Ectodermal cell (in vitro differentiated cells): ENCODE measurements around the gene SCNN1A.

ENCODE experiments used
- H3K27ac ChIP-seq: 2 replicates; pipeline ENCODE4 v1.7.0; 2013; ENCODE audit warnings: mild to moderate bottlenecking, low read depth, low read length; ENCODE audit not compliant: insufficient read depth, poor library complexity, severe bottlenecking
- H3K27me3 ChIP-seq: 2 replicates; pipeline ENCODE4 v1.7.0; 2013; ENCODE audit warnings: mild to moderate bottlenecking, low read length; ENCODE audit not compliant: insufficient read depth, control insufficient read depth, poor library complexity, severe bottlenecking
- H3K36me3 ChIP-seq: one replicate; pipeline ENCODE4 v1.7.0; 2013; ENCODE audit warnings: low read length; ENCODE audit not compliant: control insufficient read depth, insufficient read depth
- H3K4me1 ChIP-seq: one replicate; pipeline ENCODE4 v1.7.0; 2013; ENCODE audit warnings: low read length; ENCODE audit not compliant: control insufficient read depth, insufficient read depth
- H3K4me3 ChIP-seq: 2 replicates; pipeline ENCODE4 v1.7.0; 2013; ENCODE audit warnings: low read depth, low read length, control low read depth; ENCODE audit not compliant: insufficient read depth
- H3K9me3 ChIP-seq: 2 replicates; pipeline ENCODE4 v1.7.0; 2013; ENCODE audit warnings: mild to moderate bottlenecking, low read length, moderate library complexity; ENCODE audit not compliant: control insufficient read depth
- WGBS, 2 experiments: methylation state at CpG; one replicate each; pipeline ENCODE4 v1.1.7; 2013; ENCODE audit warnings: missing lambda C conversion rate in 2 of 2; 5-methylcytosine and 5-hydroxymethylcytosine counted together

Gene SCNN1A

DNA sequence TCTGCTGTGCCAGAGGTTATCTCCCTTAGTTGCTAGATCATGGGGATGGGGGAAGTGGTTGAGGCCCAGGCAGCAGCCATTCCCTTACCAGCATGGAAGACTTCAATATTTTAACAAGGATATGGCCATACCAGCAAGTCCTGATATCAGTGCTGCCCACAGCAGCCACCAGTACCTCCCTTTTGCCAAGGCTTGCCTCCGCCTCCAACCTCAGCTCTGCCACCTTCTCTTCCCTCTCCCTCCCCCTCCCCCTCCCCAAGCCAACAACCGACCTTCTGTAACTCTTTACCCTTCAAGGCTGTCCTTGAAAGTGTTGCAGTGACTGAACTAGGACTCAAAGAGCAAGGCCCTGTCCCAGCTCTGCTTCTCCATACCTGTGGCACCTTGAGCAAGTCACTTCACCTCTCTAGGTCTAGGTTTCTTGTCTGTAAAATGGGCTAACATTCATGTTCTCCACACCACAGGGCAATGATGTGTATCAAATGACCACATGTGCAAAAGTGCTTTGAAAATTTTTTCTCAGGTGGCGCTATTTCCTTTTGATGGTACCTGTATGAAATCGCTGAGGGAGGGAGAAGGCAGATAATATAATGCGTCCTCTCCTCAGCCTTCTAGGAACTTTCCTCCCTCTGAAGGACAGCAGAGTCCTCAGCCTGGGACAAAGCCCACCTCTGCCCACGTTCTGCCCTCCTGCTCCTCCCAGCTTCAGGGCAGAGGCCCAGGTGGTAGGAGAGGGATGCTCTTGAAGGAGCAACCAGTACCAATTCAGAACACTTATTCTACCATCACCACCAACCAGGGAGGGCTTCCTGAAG lies 50.2 kb downstream of the SCNN1A start:
- H3K27ac ChIP-seq, result no peak overlapping the region
- no peaks in the 10 kb centered on the region for H3K27me3 ChIP-seq
- peaks cover 29% of the 10 kb centered on the region for H3K4me1 ChIP-seq
- peaks cover 7% of the 10 kb centered on the region for H3K36me3 ChIP-seq
- 80 to 84% methylated on average over 6 of the region's 6 CpGs for WGBS, 2 experiments
- no peaks in the 10 kb centered on the region for H3K9me3 ChIP-seq
- H3K4me3 ChIP-seq, result no peak overlapping the region

DNA sequence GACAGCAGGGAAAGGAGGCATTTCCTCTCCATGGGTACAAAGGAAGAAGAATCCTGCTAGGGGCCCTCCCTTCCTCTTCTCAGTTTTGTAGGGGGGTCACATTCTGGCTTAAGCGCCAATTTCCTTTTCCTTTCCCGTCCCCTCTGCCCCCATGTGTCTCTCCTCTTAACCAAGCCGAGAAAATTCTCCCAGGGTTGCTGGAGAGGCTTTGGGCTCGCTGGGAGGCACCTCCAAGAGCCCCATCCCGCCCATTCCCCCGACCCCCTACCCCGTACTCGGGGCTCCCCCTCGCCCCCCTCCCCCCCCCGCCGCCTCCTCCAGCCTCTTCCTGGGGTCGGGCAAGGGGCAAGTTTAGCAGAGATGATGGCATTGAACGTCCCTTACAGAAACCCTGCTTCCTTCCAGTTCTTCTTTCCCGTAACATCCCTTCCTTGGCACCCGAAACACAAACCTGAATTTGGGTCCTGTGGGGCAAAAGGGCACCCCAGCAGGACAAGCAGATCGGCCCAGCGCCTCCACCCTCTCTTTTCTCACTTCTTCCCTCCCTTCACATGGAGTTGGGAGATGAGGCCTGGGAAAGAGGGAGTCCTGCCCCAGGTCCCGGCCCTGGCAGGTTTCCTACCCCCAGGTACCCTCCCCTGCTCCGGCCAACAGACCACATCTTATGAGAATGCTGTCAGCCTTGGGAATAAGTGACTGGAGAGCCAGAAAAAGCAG lies 51.2 kb downstream of the SCNN1A start:
- Histone ChIP-seq H3K4me1 (peaks cover 29% of the 10 kb centered on the region), H3K27ac (peak overlapping the region; percentile 71), H3K27me3 (no peaks in the 10 kb centered on the region), H3K9me3 (no peaks in the 10 kb centered on the region), H3K36me3 (no peaks in the 10 kb centered on the region), H3K4me3 (no peak overlapping the region)
- 43 to 57% methylated on average over 12 to 17 of the region's 19 CpGs for WGBS, 2 experiments

DNA sequence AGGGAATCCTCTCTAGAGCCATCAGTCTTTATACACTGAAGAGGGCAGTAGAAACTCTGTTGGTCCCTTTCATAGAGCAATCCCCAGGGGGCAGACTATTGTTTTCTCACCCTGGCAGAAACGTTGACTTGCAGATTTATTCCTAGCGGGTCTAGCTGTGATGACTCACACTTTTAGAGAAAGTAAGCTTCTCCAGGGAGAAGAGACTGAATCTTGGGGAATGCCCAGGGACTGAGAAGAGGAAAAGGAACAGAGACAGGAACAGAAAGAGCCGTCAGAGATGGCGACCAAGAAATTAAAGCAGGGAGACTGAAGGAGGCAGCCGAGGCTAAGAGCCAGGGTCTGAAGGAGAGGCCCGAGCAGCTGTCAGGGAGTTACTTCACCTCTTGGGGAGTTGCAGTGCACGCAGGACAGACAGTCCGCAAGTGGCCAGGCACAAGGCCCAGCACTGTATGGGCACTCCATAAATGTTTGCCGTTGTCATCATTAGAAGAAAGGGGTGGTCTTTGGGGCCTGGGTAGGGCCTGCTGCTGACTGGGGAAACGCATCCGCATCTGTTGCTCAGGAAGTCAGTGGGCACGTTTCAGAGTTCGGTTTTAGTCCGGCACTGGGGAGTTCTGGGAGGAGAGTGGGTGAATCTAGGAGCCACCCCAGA lies 51.9 kb downstream of the SCNN1A start:
- Histone ChIP-seq H3K4me1 (peaks cover 29% of the 10 kb centered on the region), H3K4me3 (no peak overlapping the region)

DNA sequence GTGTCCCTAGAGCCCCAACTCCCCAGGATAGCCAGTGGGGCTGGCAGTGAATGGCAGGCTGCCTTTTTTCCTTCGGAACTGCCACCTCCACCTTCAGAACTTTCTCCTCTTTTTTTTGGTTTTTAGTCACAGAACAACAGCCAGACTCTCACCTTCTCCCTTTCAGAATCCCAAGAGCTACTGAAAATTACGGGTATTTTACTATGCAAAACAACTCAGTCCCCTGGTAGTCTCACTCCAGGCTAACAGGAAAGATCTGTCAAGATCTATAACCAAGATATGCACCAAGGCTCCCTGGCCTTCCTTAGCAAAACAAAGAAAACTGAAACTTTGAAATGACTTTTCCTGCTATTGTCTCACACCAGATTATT lies 52.4 kb downstream of the SCNN1A start:
- 1 to 5% methylated on average over 2 of the region's 2 CpGs for WGBS, 2 experiments
- H3K4me1 ChIP-seq, result peaks cover 29% of the 10 kb centered on the region
- H3K4me3 ChIP-seq, result no peak overlapping the region
- no peaks in the 10 kb centered on the region for H3K36me3 ChIP-seq
- peak overlapping the region; percentile 71 for H3K27ac ChIP-seq
- no peaks in the 10 kb centered on the region for H3K27me3 ChIP-seq
- no peaks in the 10 kb centered on the region for H3K9me3 ChIP-seq

More for the DNA sequence above, 51.9 kb downstream of the SCNN1A start:
- H3K36me3 ChIP-seq, result no peaks in the 10 kb centered on the region
- peak overlapping the region; percentile 71 for H3K27ac ChIP-seq
- 16% methylated on average over 14 of the region's 14 CpGs for WGBS, 2 experiments
- H3K27me3 ChIP-seq, result no peaks in the 10 kb centered on the region
- no peaks in the 10 kb centered on the region for H3K9me3 ChIP-seq

DNA sequence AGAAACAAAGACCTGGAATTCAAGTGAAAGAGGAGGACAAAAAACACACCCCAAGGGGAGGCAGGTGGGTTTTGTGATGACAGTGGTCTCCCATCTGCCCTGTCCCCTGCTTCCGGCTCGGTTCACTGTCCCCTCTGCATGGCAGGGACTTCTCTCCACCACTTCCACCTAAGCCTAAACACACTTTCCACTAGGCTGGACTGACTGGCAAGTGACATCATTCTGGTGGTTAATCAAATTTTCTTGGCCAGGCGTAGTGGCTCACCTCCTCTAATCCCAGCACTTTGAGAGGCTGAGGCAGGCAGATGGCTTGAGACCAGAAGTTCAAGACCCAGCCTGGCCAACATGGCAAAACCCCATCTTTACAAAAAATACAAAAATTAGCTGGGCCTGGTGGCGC lies 53.0 kb downstream of the SCNN1A start:
- no peaks in the 10 kb centered on the region for H3K27me3 ChIP-seq
- 70 to 77% methylated on average over 4 of the region's 4 CpGs for WGBS, 2 experiments
- no peak overlapping the region for H3K27ac ChIP-seq
- H3K4me1 ChIP-seq, result peaks cover 34% of the 10 kb centered on the region
- no peak overlapping the region for H3K4me3 ChIP-seq
- H3K9me3 ChIP-seq, result no peaks in the 10 kb centered on the region
- H3K36me3 ChIP-seq, result no peaks in the 10 kb centered on the region

DNA sequence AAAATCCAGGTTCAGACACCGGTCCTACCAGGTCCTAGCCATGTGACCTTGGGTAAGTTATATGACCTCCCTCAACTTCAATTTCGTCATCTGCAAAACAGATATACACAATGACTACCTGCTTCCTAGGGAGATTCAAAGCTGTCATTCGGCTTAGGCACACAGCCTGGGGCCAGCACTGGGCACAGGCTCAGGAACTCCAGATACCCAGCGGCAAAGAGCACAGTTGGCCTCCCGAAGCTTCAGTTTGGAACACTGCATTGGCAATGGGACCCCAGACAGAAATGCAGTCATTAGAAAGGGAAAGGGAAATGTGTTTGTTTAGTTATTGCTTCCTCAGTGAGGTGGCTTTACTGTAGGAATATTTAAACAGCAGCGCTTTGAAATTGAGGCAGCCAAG lies 53.5 kb downstream of the SCNN1A start:
- H3K27ac ChIP-seq, result no peak overlapping the region
- no peaks in the 10 kb centered on the region for H3K36me3 ChIP-seq
- 84 to 86% methylated on average over 6 of the region's 6 CpGs for WGBS, 2 experiments
- H3K4me1 ChIP-seq, result peaks cover 38% of the 10 kb centered on the region
- no peaks in the 10 kb centered on the region for H3K9me3 ChIP-seq
- H3K4me3 ChIP-seq, result no peak overlapping the region
- no peaks in the 10 kb centered on the region for H3K27me3 ChIP-seq

DNA sequence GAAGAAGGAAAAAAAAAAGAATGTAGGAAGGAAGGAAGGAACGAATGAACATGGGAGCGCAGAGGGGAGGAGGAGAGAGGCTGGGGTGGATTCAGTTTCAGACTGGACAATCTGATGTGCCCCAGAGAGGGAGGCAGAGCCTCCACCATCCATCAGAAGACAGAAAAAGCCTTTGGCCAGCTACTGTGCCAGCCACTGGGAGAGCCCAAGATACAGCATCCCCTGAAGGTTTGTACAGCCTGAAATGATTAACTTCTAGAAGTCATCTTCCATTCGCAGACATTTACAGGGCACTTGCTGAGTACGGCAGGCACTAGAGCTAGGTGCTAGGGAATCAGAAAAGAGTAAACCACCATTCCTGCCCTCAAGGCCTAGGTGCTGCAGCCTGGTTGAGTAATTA lies 55.9 kb downstream of the SCNN1A start:
- Histone ChIP-seq H3K4me3 (no peak overlapping the region), H3K27ac (no peak overlapping the region), H3K9me3 (no peaks in the 10 kb centered on the region), H3K4me1 (peaks cover 31% of the 10 kb centered on the region), H3K27me3 (no peaks in the 10 kb centered on the region), H3K36me3 (no peaks in the 10 kb centered on the region)
- 93 to 95% methylated on average over 4 of the region's 4 CpGs for WGBS, 2 experiments

DNA sequence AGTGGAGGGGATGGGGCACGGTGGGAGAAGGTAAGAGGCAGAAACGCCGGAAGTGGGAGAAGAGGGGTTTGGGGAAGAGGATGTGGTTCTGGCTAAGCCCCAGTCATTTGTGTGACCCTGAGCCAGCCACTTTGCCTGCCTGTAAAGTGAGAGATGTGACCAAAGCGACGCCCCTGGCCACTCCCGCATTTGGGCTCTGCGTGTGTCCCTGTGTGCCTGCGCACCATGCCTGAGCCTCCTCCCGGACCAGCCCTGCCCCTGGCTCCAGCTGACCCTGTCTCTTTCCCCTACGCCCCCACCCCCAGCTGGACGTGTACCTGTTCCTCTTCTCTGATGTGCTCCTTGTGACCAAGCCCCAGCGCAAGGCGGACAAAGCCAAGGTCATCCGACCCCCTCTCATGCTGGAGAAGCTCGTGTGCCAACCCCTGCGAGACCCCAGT lies 56.9 kb downstream of the SCNN1A start:
- H3K27ac ChIP-seq, result no peak overlapping the region
- 93 to 95% methylated on average over 16 of the region's 16 CpGs for WGBS, 2 experiments
- H3K9me3 ChIP-seq, result no peaks in the 10 kb centered on the region
- H3K4me3 ChIP-seq, result no peak overlapping the region
- H3K36me3 ChIP-seq, result no peaks in the 10 kb centered on the region
- peaks cover 24% of the 10 kb centered on the region for H3K4me1 ChIP-seq
- H3K27me3 ChIP-seq, result no peaks in the 10 kb centered on the region

DNA sequence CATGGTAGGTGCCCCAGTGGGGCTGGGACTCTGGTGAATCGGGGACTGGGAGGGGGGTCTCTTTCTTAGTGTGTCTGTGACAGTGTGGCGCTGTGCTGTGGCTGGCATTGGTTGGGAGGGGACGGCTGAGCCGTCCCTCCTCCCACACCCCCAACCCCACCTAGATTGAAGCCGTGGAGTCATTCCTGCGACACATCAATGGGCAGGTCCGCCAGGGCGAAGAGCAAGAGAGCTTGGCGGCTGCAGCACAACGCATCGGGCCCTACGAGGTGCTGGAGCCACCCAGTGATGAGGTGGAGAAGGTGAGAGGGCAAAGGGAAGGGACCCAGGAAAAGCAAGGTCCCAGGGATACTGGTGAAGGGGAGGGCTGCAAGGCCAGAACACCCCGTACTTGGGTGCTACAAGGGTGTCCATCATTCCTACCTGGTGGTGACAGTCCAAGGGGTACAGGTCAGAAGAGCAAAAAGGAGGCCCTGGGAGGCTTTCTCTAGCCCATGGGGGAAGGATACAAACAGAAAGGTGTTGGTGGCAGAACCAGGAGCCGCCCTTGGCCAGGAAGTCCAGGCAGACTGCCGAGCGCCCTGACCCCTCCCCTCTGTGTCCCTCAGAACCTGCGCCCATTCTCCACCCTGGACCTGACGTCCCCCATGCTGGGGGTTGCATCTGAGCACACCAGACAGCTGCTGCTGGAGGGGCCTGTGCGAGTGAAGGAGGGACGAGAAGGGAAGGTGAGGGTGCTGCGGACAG lies 57.5 kb downstream of the SCNN1A start:
- Histone ChIP-seq H3K27me3 (no peaks in the 10 kb centered on the region), H3K4me3 (no peak overlapping the region), H3K9me3 (no peaks in the 10 kb centered on the region), H3K4me1 (peaks cover 18% of the 10 kb centered on the region), H3K27ac (no peak overlapping the region), H3K36me3 (no peaks in the 10 kb centered on the region)
- 95 to 96% methylated on average over 20 to 21 of the region's 21 CpGs for WGBS, 2 experiments
